GM12892 (cell line): ENCODE data around the gene AMDHD2.

Source experiments
- POLR2A ChIP-seq: IDR thresholded peaks from 2 replicates; pipeline ENCODE4 v1.6.1; 2011; ENCODE audit warnings: low read depth, low read length, control low read depth
- POLR2AphosphoS5 ChIP-seq: IDR thresholded peaks from 2 replicates; pipeline ENCODE4 v1.6.1; 2011; ENCODE audit warnings: low read depth, low read length, control low read depth

DNA sequence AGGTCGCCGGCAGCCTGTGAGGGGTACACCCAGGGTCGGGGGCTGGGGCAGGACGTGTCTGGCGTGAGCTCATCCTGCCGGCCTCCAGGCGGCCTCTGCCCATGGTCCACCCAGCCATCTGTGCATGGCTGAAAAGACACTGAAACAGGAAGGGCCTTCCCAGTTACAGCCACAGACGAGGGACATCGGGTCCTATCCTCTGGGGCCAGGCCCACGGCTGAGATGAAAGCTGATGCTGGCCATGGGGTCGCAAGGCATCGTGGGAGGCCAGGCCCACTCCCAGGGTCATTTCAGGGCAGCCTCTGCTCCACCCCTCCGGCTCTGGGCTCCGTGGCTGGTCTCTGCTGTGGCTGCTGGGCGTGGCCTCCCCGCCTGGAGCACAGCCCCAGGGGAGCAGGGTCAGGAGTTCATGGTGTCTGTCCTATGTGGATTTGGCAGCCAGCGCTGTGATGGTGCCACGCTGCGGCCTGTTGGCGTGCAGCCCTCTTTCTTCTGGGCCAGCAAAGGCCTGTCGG, 23.0 kb upstream of the AMDHD2 start:
- TF ChIP-seq POLR2AphosphoS5 = no peak
- TF ChIP-seq POLR2A = no peak
